Ovary (tissue), 9 donors: ENCODE data around the gene SPRY2. TPM values are rescaled to one million over a fixed set of nuclear protein-coding genes. Genes with fewer than 3 reads are reported as not detected.

ENCODE experiments used
- DNase-seq, 5 donors: peaks; one replicate each; pipeline ENCODE4 v3.0.0-alpha.2; 2019 to 2020
- H3K27ac ChIP-seq, 2 donors: fragments of 200-600 bp; one replicate each; pipeline versions ENCODE4 v1.5.1 to v1.8.0; 2019 to 2022
- H3K27me3 ChIP-seq: fragments of 200-600 bp; one replicate; pipeline ENCODE4 v1.8.0; 2022
- H3K36me3 ChIP-seq: fragments of 200-600 bp; sonication (generic); one replicate; pipeline ENCODE4 v1.5.1; 2019
- H3K4me1 ChIP-seq: one replicate; pipeline ENCODE4 v1.8.1; 2013; ENCODE audit warnings: mild to moderate bottlenecking, moderate library complexity; ENCODE audit not compliant: insufficient read depth
- H3K4me3 ChIP-seq: fragments of 200-600 bp; sonication (generic); one replicate; pipeline ENCODE4 v1.5.1; 2017
- H3K9me3 ChIP-seq, 2 donors: fragments of 200-600 bp in 1 of 2; sonication (generic) in 1 of 2; one replicate each; pipeline versions ENCODE4 v1.5.1 to v1.8.1; 2013 to 2019; ENCODE audit warnings: mild to moderate bottlenecking in 1 of 2, moderate library complexity in 1 of 2
- CTCF ChIP-seq, 3 donors: fragments of 450-650 bp in 2 of 3; fragments of 200-600 bp in 1 of 3; IDR thresholded peaks; one replicate each; pipeline versions ENCODE4 v1.5.1 to v1.8.0; 2016 to 2022; ENCODE audit warnings: antibody characterized with exemption in 3 of 3, mild to moderate bottlenecking in 1 of 3
- EP300 ChIP-seq: sonication (generic); formaldehyde crosslinking; IDR thresholded peaks from one replicate; pipeline ENCODE4 v1.6.1; 2017; ENCODE audit warnings: antibody characterized with exemption
- POLR2A ChIP-seq: fragments of 450-650 bp; IDR thresholded peaks from one replicate; pipeline ENCODE4 v1.6.1; 2017; ENCODE audit warnings: antibody characterized with exemption, mild to moderate bottlenecking, moderate library complexity
- WGBS, 3 donors: extraction: QIAGEN DNeasy Blood & Tissue Kit in 1 of 3; methylation state at CpG; one replicate each; pipeline versions ENCODE4 v1.1.5 to v1.1.7; 2013 to 2017; 5-methylcytosine and 5-hydroxymethylcytosine counted together
- intact Hi-C, 4 donors: fragments of 100-400 bp; cut with DNase I; formaldehyde crosslinking; loops; one replicate each; pipeline versions ENCODE4 v1.11.0 to v1.15.1; 2022 to 2023
- polyA plus RNA-seq, 2 donors: library from polyadenylated mRNA; stranded (reverse); fragments of 200-250 nt in 1 of 2; fragments of 350-450 nt in 1 of 2; fragmentation: Illumina TruSeq in 1 of 2; extraction: RNeasy Lipid Tissue Mini Kit (QIAGEN cat#74804) in 1 of 2; gene quantifications; one replicate each; pipeline ENCODE4 v1.2.3, GENCODE V29; 2013 to 2014
- total RNA-seq, 7 donors: library from RNA; depleted of rRNA in 2 of 7; stranded (reverse); fragments of >200 nt in 2 of 7; fragmentation: NEBNext Ultra II Directional in 3 of 7; extraction: Animal tissue kit (Norgen Biotek cat#: 25700) in 3 of 7; gene quantifications; one replicate each; pipeline versions ENCODE4 v1.1.0 to v1.2.4, GENCODE V29; 2016 to 2023
- donor health status: DM: no; HTN: no; CAD: no; lungs with moderate emphysema.
- donor health status: DM: no; HTN: no; CAD: no.
- donor health status: Bipolar disorder and iron deficiency.
- donor health status: DM: yes; HTN: yes; CAD: no.
- donor health status: DM: no; HTN: no; CAD: no.
- donor health status: DM: yes; HTN: yes; CAD: no.

SPRY2 gene
- total and polyA plus RNA-seq, 9 donors = 11.5 to 28.5 (median 16.5) TPM

- TF ChIP-seq EP300 (no peak), CTCF (IDR thresholded peaks at IDR 0.05) (no peak), POLR2A (no peak)
- no peaks in the 10 kb centered on the region for H3K9me3 ChIP-seq
- no peaks in the 10 kb centered on the region for H3K27me3 ChIP-seq
- DNase-seq = no peak
- WGBS, 3 donors = 87 to 96% (median 91%) methylated on average over 6 of the region's 6 CpGs
- no peak overlapping the region for H3K27ac ChIP-seq
- no peaks in the 10 kb centered on the region for H3K36me3 ChIP-seq
- H3K4me1 ChIP-seq = no peaks in the 10 kb centered on the region
- H3K4me3 ChIP-seq = no peak overlapping the region
- intact Hi-C loops = no loop called here
Observed at GRCh38 chr13:80303225-80303811, 37.6 kb downstream of the SPRY2 start.

- H3K9me3 ChIP-seq = no peaks in the 10 kb centered on the region
- no peaks in the 10 kb centered on the region for H3K4me1 ChIP-seq
- H3K27ac ChIP-seq = no peak overlapping the region
- TF ChIP-seq POLR2A (no peak), CTCF (IDR thresholded peaks at IDR 0.05) (no peak), EP300 (no peak)
- no peak for DNase-seq
- no peak overlapping the region for H3K4me3 ChIP-seq
- intact Hi-C loops = no loop called here
- H3K36me3 ChIP-seq = no peaks in the 10 kb centered on the region
- H3K27me3 ChIP-seq = no peaks in the 10 kb centered on the region
Observed at GRCh38 chr13:80299046-80299445, 41.9 kb downstream of the SPRY2 start.

GRCh38 chr13:80297503-80297902 is 43.4 kb downstream of the SPRY2 start:
- intact Hi-C loops = no loop called here
- no peak for DNase-seq
- Histone ChIP-seq H3K27me3 (no peaks in the 10 kb centered on the region), H3K27ac (no peak overlapping the region), H3K9me3 (no peaks in the 10 kb centered on the region), H3K4me3 (no peak overlapping the region), H3K36me3 (no peaks in the 10 kb centered on the region), H3K4me1 (no peaks in the 10 kb centered on the region)
- no peak for TF ChIP-seq CTCF (IDR thresholded peaks at IDR 0.05)
- 71 to 98% (median 96%) methylated on average over 2 of the region's 2 CpGs for WGBS, 3 donors

- H3K27me3 ChIP-seq = no peaks in the 10 kb centered on the region
- no peaks in the 10 kb centered on the region for H3K36me3 ChIP-seq
- H3K4me3 ChIP-seq = no peak overlapping the region
- DNase-seq = no peak
- H3K4me1 ChIP-seq = no peaks in the 10 kb centered on the region
- TF ChIP-seq CTCF (IDR thresholded peaks at IDR 0.05) (no peak), EP300 (no peak), POLR2A (no peak)
- intact Hi-C loops = no loop called here
- no peaks in the 10 kb centered on the region for H3K9me3 ChIP-seq
- H3K27ac ChIP-seq = no peak overlapping the region
Observed at GRCh38 chr13:80297094-80297493, 43.8 kb downstream of the SPRY2 start.

GRCh38 chr13:80296638-80297037 is 44.3 kb downstream of the SPRY2 start:
- DNase-seq = no peak
- no peaks in the 10 kb centered on the region for H3K9me3 ChIP-seq
- no peaks in the 10 kb centered on the region for H3K36me3 ChIP-seq
- no peak overlapping the region for H3K27ac ChIP-seq
- H3K4me3 ChIP-seq = no peak overlapping the region
- H3K4me1 ChIP-seq = no peaks in the 10 kb centered on the region
- H3K27me3 ChIP-seq = no peaks in the 10 kb centered on the region
- WGBS, 3 donors = 77 to 85% (median 79%) methylated on average over 7 of the region's 7 CpGs
- TF ChIP-seq POLR2A (no peak), EP300 (no peak), CTCF (IDR thresholded peaks at IDR 0.05) (no peak)
- intact Hi-C loops = no loop called here
